Thyroid gland (tissue), 4 donors: ENCODE results near the gene F2RL3.

Experiments
- CTCF ChIP-seq, 6 experiments: fragments of 200-600 bp in 3 of 6; fragments of 450-650 bp in 3 of 6; sonication (generic) in 3 of 6; IDR thresholded peaks; one replicate each; pipeline ENCODE4 v1.5.1; 2016 to 2019; ENCODE audit warnings: antibody characterized with exemption in 6 of 6, mild to moderate bottlenecking in 2 of 6, inconsistent platforms in 1 of 6, moderate library complexity in 1 of 6
- POLR2A ChIP-seq, 2 donors: fragments of 450-650 bp; IDR thresholded peaks; one replicate each; pipeline ENCODE4 v1.6.1; 2017; ENCODE audit warnings: antibody characterized with exemption in 2 of 2, mild to moderate bottlenecking in 2 of 2, moderate library complexity in 1 of 2

GRCh38 chr19:16885166-16885565, 3.6 kb upstream of the F2RL3 start:
- TF ChIP-seq CTCF (IDR thresholded peaks at IDR 0.05) (no peak), POLR2A (IDR thresholded peaks at IDR 0.05) (no peak)
